Astrocyte of the spinal cord (primary cell): ENCODE data around the gene ST3GAL4.

ENCODE experiments used
- DNase-seq: peaks from one replicate; pipeline ENCODE4 v3.0.0; 2011; ENCODE audit warnings: low read depth, low spot score
- H3K4me3 ChIP-seq: 2 replicates; pipeline ENCODE4 v1.5.1; 2011; ENCODE audit warnings: low read depth, mild to moderate bottlenecking, low read length, moderate library complexity
- CTCF ChIP-seq: IDR thresholded peaks from 2 replicates; pipeline ENCODE4 v1.5.1; 2012; ENCODE audit warnings: low read depth, mild to moderate bottlenecking, low read length, inconsistent platforms
- in situ Hi-C: cut with HindIII; loops from 2 replicates; pipeline ENCODE4 v1.10.0; 2017; ENCODE audit warnings: low sequenced_read_pairs

Gene ST3GAL4

GRCh38 chr11:126357969-126358762, 2.7 kb downstream of the ST3GAL4 start:
- peak; percentile 2 for TF ChIP-seq CTCF
- in situ Hi-C loops, result no loop called here

GRCh38 chr11:126358763-126359160, 3.3 kb downstream of the ST3GAL4 start:
- no peak for TF ChIP-seq CTCF
- in situ Hi-C loops, result no loop called here
- no peak overlapping the region for H3K4me3 ChIP-seq
- no peak for DNase-seq

More at GRCh38 chr11:126357969-126358762, 2.7 kb downstream of the ST3GAL4 start:
- no peak for DNase-seq
- no peak overlapping the region for H3K4me3 ChIP-seq

GRCh38 chr11:126359431-126360048, 4.1 kb downstream of the ST3GAL4 start:
- H3K4me3 ChIP-seq, result no peak overlapping the region
- in situ Hi-C loops, result no loop called here
- peak; percentile 33 for DNase-seq
- TF ChIP-seq CTCF, result peak; percentile 15

GRCh38 chr11:126360049-126360446, 4.6 kb downstream of the ST3GAL4 start:
- in situ Hi-C loops, result no loop called here
- DNase-seq, result no peak
- no peak for TF ChIP-seq CTCF
- H3K4me3 ChIP-seq, result no peak overlapping the region

GRCh38 chr11:126361400-126361799, 5.9 kb downstream of the ST3GAL4 start:
- no peak for DNase-seq
- in situ Hi-C loops, result no loop called here
- TF ChIP-seq CTCF, result no peak
- no peak overlapping the region for H3K4me3 ChIP-seq

- in situ Hi-C loops, result no loop called here
- no peak for DNase-seq
- H3K4me3 ChIP-seq, result no peak overlapping the region
- TF ChIP-seq CTCF, result no peak
These were observed 7.6 kb downstream of the ST3GAL4 start for GRCh38 chr11:126362879-126363655.
